ENCODE results near the gene TNFRSF11A.

TNFRSF11A gene

GRCh38 chr18:62330650-62331049, 5.5 kb downstream of the TNFRSF11A start:
- Histone ChIP-seq H3K36me3 (ENCODE audit: insufficient read depth, low read length) (no peaks in the 10 kb centered on the region), H3K9ac (ENCODE audit: low read depth, low read length) (no peak overlapping the region), H3K27ac (ENCODE audit: low read length) (no peak overlapping the region), H4K20me1 (ENCODE audit: insufficient read depth, low read length) (no peaks in the 10 kb centered on the region; the same call in 1 of the 2 replicates), H3K9me3 (ENCODE audit: insufficient read depth, low read length, severe bottlenecking) (no peaks in the 10 kb centered on the region), H3K27me3 (ENCODE audit: insufficient read depth, low read length, poor library complexity) (peaks cover 9% of the 10 kb centered on the region), H3K4me3 (ENCODE audit: low read depth in 1 of 2, low read length in 2 of 2) (no peak overlapping the region), H3K4me1 (ENCODE audit: insufficient read depth, low read length) (no peaks in the 10 kb centered on the region), H3K4me2 (ENCODE audit: insufficient read depth, low read length) (no peak overlapping the region), H3K79me2 (ENCODE audit: insufficient read depth, low read length) (no peaks in the 10 kb centered on the region), H2AFZ (ENCODE audit: low read depth, low read length) (no peak overlapping the region)
- ATAC-seq (ENCODE audit: insufficient read depth, low read depth), result no peak
- TF ChIP-seq CTCF (IDR thresholded peaks at IDR 0.05; ENCODE audit: borderline replicate concordance, extremely low read depth, low read length, poor library complexity, severe bottlenecking) (no peak), EZH2 (IDR thresholded peaks at IDR 0.05; ENCODE audit: borderline replicate concordance, low read depth, low read length, severe bottlenecking) (no peak)
- DNase-seq, result no peak

- no peak overlapping the region for H2AFZ ChIP-seq (ENCODE audit: low read depth, low read length)
- no peaks in the 10 kb centered on the region for H3K36me3 ChIP-seq (ENCODE audit: insufficient read depth, low read length)
- TF ChIP-seq EZH2 (IDR thresholded peaks at IDR 0.05; ENCODE audit: borderline replicate concordance, low read depth, low read length, severe bottlenecking) (no peak), CTCF (IDR thresholded peaks at IDR 0.05; ENCODE audit: borderline replicate concordance, extremely low read depth, low read length, poor library complexity, severe bottlenecking) (no peak)
- H3K79me2 ChIP-seq (ENCODE audit: insufficient read depth, low read length), result no peaks in the 10 kb centered on the region
- ATAC-seq (ENCODE audit: insufficient read depth, low read depth) (no peak), DNase-seq (no peak)
- H3K4me1 ChIP-seq (ENCODE audit: insufficient read depth, low read length), result no peaks in the 10 kb centered on the region
- no peak overlapping the region for H3K9ac ChIP-seq (ENCODE audit: low read depth, low read length)
- H3K27me3 ChIP-seq (ENCODE audit: insufficient read depth, low read length, poor library complexity), result peaks cover 9% of the 10 kb centered on the region
- H4K20me1 ChIP-seq (ENCODE audit: insufficient read depth, low read length), result no peaks in the 10 kb centered on the region; the same call in 1 of the 2 replicates
- H3K4me2 ChIP-seq (ENCODE audit: insufficient read depth, low read length), result no peak overlapping the region
- H3K4me3 ChIP-seq (ENCODE audit: low read depth in 1 of 2, low read length in 2 of 2), result no peak overlapping the region
- no peak overlapping the region for H3K27ac ChIP-seq (ENCODE audit: low read length)
- H3K9me3 ChIP-seq (ENCODE audit: insufficient read depth, low read length, severe bottlenecking), result no peaks in the 10 kb centered on the region
Measured at GRCh38 chr18:62331581-62332356, 6.7 kb downstream of the TNFRSF11A start.

- Histone ChIP-seq H3K36me3 (ENCODE audit: insufficient read depth, low read length) (no peaks in the 10 kb centered on the region), H3K9ac (ENCODE audit: low read depth, low read length) (no peak overlapping the region)
Measured at GRCh38 chr18:62332431-62332830, 7.3 kb downstream of the TNFRSF11A start.

More at GRCh38 chr18:62332431-62332830, 7.3 kb downstream of the TNFRSF11A start:
- H3K4me1 ChIP-seq (ENCODE audit: insufficient read depth, low read length), result no peaks in the 10 kb centered on the region
- no peaks in the 10 kb centered on the region for H3K9me3 ChIP-seq (ENCODE audit: insufficient read depth, low read length, severe bottlenecking)
- TF ChIP-seq EZH2 (IDR thresholded peaks at IDR 0.05; ENCODE audit: borderline replicate concordance, low read depth, low read length, severe bottlenecking), result no peak
- TF ChIP-seq CTCF (IDR thresholded peaks at IDR 0.05; ENCODE audit: borderline replicate concordance, extremely low read depth, low read length, poor library complexity, severe bottlenecking), result no peak
- DNase-seq (no peak), ATAC-seq (ENCODE audit: insufficient read depth, low read depth) (no peak)
- no peak overlapping the region for H3K4me2 ChIP-seq (ENCODE audit: insufficient read depth, low read length)
- no peak overlapping the region for H3K4me3 ChIP-seq (ENCODE audit: low read depth in 1 of 2, low read length in 2 of 2)
- H4K20me1 ChIP-seq (ENCODE audit: insufficient read depth, low read length), result no peaks in the 10 kb centered on the region; the same call in 1 of the 2 replicates
- no peaks in the 10 kb centered on the region for H3K79me2 ChIP-seq (ENCODE audit: insufficient read depth, low read length)
- H3K27me3 ChIP-seq (ENCODE audit: insufficient read depth, low read length, poor library complexity), result peaks cover 9% of the 10 kb centered on the region
- no peak overlapping the region for H2AFZ ChIP-seq (ENCODE audit: low read depth, low read length)
- H3K27ac ChIP-seq (ENCODE audit: low read length), result no peak overlapping the region
